SU-DHL-6 (cell line): ENCODE measurements around the gene DNAJC5G.

Experiments
- EZH2phosphoT487 ChIP-seq: fragments of 200-600 bp; sonication (generic), shearing (Covaris generic); conservative IDR thresholded peaks from 2 replicates; pipeline ENCODE4 v1.6.1; 2018; ENCODE audit warnings: mild to moderate bottlenecking, antibody characterized with exemption, low read length, moderate library complexity, mixed read lengths
- TF ChIP-seq, protein P1 (sequence below): fragments of 200-600 bp; sonication (generic); IDR thresholded peaks from one replicate; pipeline ENCODE4 v1.5.1; 2017; ENCODE audit warnings: antibody characterized with exemption, mild to moderate bottlenecking, low read length, moderate library complexity; ENCODE audit not compliant: insufficient read depth, poor library complexity, severe bottlenecking

- TF ChIP-seq, protein P1, sequence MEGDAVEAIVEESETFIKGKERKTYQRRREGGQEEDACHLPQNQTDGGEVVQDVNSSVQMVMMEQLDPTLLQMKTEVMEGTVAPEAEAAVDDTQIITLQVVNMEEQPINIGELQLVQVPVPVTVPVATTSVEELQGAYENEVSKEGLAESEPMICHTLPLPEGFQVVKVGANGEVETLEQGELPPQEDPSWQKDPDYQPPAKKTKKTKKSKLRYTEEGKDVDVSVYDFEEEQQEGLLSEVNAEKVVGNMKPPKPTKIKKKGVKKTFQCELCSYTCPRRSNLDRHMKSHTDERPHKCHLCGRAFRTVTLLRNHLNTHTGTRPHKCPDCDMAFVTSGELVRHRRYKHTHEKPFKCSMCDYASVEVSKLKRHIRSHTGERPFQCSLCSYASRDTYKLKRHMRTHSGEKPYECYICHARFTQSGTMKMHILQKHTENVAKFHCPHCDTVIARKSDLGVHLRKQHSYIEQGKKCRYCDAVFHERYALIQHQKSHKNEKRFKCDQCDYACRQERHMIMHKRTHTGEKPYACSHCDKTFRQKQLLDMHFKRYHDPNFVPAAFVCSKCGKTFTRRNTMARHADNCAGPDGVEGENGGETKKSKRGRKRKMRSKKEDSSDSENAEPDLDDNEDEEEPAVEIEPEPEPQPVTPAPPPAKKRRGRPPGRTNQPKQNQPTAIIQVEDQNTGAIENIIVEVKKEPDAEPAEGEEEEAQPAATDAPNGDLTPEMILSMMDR: no peak
- TF ChIP-seq EZH2phosphoT487: no peak
Observed at GRCh38 chr2:27236136-27236535, 39.1 kb upstream of the DNAJC5G start.
